Measurements from ENCODE around the gene C14orf132. TPM values are rescaled to one million over a fixed set of nuclear protein-coding genes. Genes with fewer than 3 reads are reported as not detected.

Gene C14orf132
- total and polyA plus RNA-seq, 2 of the 4 experiments (the other 2 are of a cell fraction): 6.3 to 13.5 TPM

DNA sequence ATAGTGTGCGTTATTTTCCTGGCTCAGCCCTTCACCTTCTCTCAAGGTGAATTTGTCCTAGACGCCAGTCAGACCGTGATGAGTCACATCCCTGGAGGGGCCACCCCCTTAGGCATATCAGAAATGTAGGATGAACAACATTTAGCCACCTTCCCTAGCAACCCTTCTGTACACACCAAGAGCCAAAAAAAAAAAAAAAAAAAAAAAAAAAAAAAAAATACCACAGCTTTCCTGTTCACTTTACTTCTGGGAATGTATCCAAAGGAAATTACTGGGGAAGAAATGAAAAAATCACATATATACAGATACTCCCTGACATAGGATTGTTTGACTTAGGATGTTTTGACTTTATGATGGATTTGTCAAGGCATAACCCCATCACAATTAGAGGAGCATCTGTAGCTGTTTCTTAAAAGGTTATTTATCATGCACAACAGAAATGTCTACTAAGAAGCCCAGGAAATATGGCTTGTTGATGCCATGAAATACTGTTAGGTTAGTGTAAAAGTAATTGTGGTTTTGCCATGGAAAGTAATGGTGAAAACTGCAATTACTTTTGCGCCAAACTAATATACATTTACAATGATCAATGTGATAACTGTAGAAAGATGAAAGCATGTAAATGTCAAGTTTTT is 97.3 kb downstream of the C14orf132 start:
- Histone ChIP-seq H3K4me1 (ENCODE audit: control insufficient read depth, insufficient read depth, low read length) (peaks cover 16% of the 10 kb centered on the region), H2BK5ac (ENCODE audit: low read depth, low read length, poor library complexity, severe bottlenecking) (peak overlapping the region; percentile 73), H2AK9ac (replicated peaks; ENCODE audit: low read depth, low read length, poor library complexity) (no peak overlapping the region), H4K91ac (ENCODE audit: insufficient read depth, low read depth, low read length) (peak overlapping the region; percentile 61), H3K79me1 (ENCODE audit: low read depth in 1 of 2, low read length in 2 of 2) (no peaks in the 10 kb centered on the region), H4K8ac (ENCODE audit: low read depth in 2 of 2, low read length in 2 of 2) (no peak overlapping the region; a peak in 2 of 4 replicates), H3K56ac (ENCODE audit: extremely low read depth, insufficient read depth, low read length) (no peak overlapping the region), H3K27ac (ENCODE audit: insufficient read depth, low read length) (peak overlapping the region; percentile 90; the same call in 1 of the 2 replicates), H3K9me3 (ENCODE audit: control insufficient read depth, insufficient read depth, low read length) (peaks cover 7% of the 10 kb centered on the region; the same call in 1 of the 2 replicates), H2BK120ac (ENCODE audit: low read depth, low read length) (peak overlapping the region; percentile 59), H2BK20ac (ENCODE audit: low read depth, low read length) (peak overlapping the region; percentile 62), H2BK15ac (ENCODE audit: low read depth, low read length) (no peak overlapping the region; the same call in 1 of the 3 replicates), H2AFZ (replicated peaks; ENCODE audit: low read length, poor library complexity) (no peak overlapping the region), H4K20me1 (ENCODE audit: insufficient read depth, low read length) (no peaks in the 10 kb centered on the region), H3K36me3 (ENCODE audit: control insufficient read depth, insufficient read depth, low read length) (no peaks in the 10 kb centered on the region), H3K14ac (replicated peaks; ENCODE audit: low read depth, low read length) (no peak overlapping the region), H3K4ac (ENCODE audit: low read depth, low read length) (0 out of 2 replicates have a peak overlapping the region, but pooled peaks have one; percentile 44), H3K18ac (ENCODE audit: low read depth, low read length) (peak overlapping the region; percentile 37), H3K4me2 (ENCODE audit: low read depth, low read length) (no peak overlapping the region; the same call in 1 of the 2 replicates), H3K9ac (ENCODE audit: low read depth, low read length) (no peak overlapping the region), H3K9me1 (ENCODE audit: insufficient read depth, low read length) (peaks cover 21% of the 10 kb centered on the region; the same call in 1 of the 2 replicates), H3K27me3 (ENCODE audit: control insufficient read depth, insufficient read depth, low read length) (no peaks in the 10 kb centered on the region), H3K4me3 (ENCODE audit: insufficient read depth, low read depth, low read length) (no peak overlapping the region), H4K5ac (ENCODE audit: low read depth, low read length) (peak overlapping the region; percentile 12), H3K23ac (ENCODE audit: low read depth, low read length) (no peak overlapping the region), H2AK5ac (ENCODE audit: low read depth, low read length) (no peak overlapping the region)
- no CpG with 5 or more reads among the region's 4 CpGs for WGBS, 2 experiments (ENCODE audit: extremely low coverage in 2 of 2, insufficient read length in 1 of 2)
- in situ Hi-C loops (cut with MboI; ENCODE audit: low sequenced_read_pairs): no loop called here
- DNase-seq (peak; percentile 88), ATAC-seq (ENCODE audit: low read depth) (peak; percentile 49)
- no peak for TF ChIP-seq BHLHE40 (IDR thresholded peaks at IDR 0.05; ENCODE audit: low read depth, low read length)
- peak; percentile 71 for TF ChIP-seq FOS (IDR thresholded peaks at IDR 0.05; ENCODE audit: low read depth, low read length)
- ChIA-PET CTCF (interaction anchor here (0.6 kb wide), 1 partner anchor 82 kb away, joined by 4 read pairs; no protein-coding TSS in a partner anchor), POLR2A (ENCODE audit: unreplicated experiment) (interaction anchor here (0.6 to 1.4 kb wide), 3 partner anchors 9 to 68 kb away, joined by 3 to 7 read pairs (median 4); partner anchors contain the start of gene BDKRB2)
- dilution Hi-C loops (cut with HindIII; ENCODE audit: low sequenced_read_pairs, unreplicated experiment): no loop called here
- BruUV-seq (replicated peaks): no TSS peak
- intact Hi-C loops (cut with micrococcal nuclease): no loop called here
